Activated naive CD4-positive, alpha-beta T cell treated with anti-CD3 and anti-CD28 coated beads, Interleukin-2, amount 50 U/mL, for 24 hours (primary cell): ENCODE results near the gene C4BPB.
A peak's percentile ranks its signal among the peaks of the same experiment; 100 is the strongest.

Source experiments
- H3K27ac Mint-ChIP-seq: one replicate; pipeline ENCODE4 v1.8.0; 2021; ENCODE audit warnings: mild to moderate bottlenecking, mixed read lengths
- H3K27me3 Mint-ChIP-seq: one replicate; pipeline ENCODE4 v1.8.0; 2021; ENCODE audit warnings: mixed read lengths
- H3K36me3 Mint-ChIP-seq: one replicate; pipeline ENCODE4 v1.8.0; 2021; ENCODE audit warnings: mixed read lengths
- H3K4me1 Mint-ChIP-seq: one replicate; pipeline ENCODE4 v1.8.0; 2021; ENCODE audit warnings: mixed read lengths
- H3K4me3 Mint-ChIP-seq: one replicate; pipeline ENCODE4 v1.8.0; 2021; ENCODE audit warnings: mild to moderate bottlenecking, mixed read lengths
- H3K9me3 Mint-ChIP-seq: one replicate; pipeline ENCODE4 v1.8.0; 2021; ENCODE audit warnings: mixed read lengths

C4BPB gene

GRCh38 chr1:207093944-207094343 lies 5.3 kb downstream of the C4BPB start:
- Mint-ChIP-seq H3K36me3 (peaks cover 4% of the 10 kb centered on the region), H3K9me3 (no peaks in the 10 kb centered on the region)

GRCh38 chr1:207097871-207098324 lies 9.2 kb downstream of the C4BPB start:
- no peak overlapping the region for H3K4me3 Mint-ChIP-seq
- H3K27ac Mint-ChIP-seq, result peak overlapping the region; percentile 51
- peaks cover 9% of the 10 kb centered on the region for H3K4me1 Mint-ChIP-seq
- no peaks in the 10 kb centered on the region for H3K9me3 Mint-ChIP-seq
- peaks cover 7% of the 10 kb centered on the region for H3K36me3 Mint-ChIP-seq
- H3K27me3 Mint-ChIP-seq, result no peaks in the 10 kb centered on the region

More at GRCh38 chr1:207093944-207094343, 5.3 kb downstream of the C4BPB start:
- Mint-ChIP-seq H3K4me3 (no peak overlapping the region), H3K4me1 (peaks cover 32% of the 10 kb centered on the region), H3K27ac (no peak overlapping the region), H3K27me3 (no peaks in the 10 kb centered on the region)

GRCh38 chr1:207101720-207102119 lies 13.1 kb downstream of the C4BPB start:
- H3K4me1 Mint-ChIP-seq, result peaks cover 9% of the 10 kb centered on the region
- no peak overlapping the region for H3K27ac Mint-ChIP-seq
- H3K9me3 Mint-ChIP-seq, result no peaks in the 10 kb centered on the region
- no peak overlapping the region for H3K4me3 Mint-ChIP-seq
- H3K27me3 Mint-ChIP-seq, result no peaks in the 10 kb centered on the region
- peaks cover 3% of the 10 kb centered on the region for H3K36me3 Mint-ChIP-seq

- Mint-ChIP-seq H3K4me1 (peaks cover 9% of the 10 kb centered on the region), H3K4me3 (no peak overlapping the region), H3K27me3 (no peaks in the 10 kb centered on the region), H3K27ac (no peak overlapping the region), H3K36me3 (peaks cover 3% of the 10 kb centered on the region), H3K9me3 (no peaks in the 10 kb centered on the region)
Measured at GRCh38 chr1:207102146-207102545, 13.5 kb downstream of the C4BPB start.

GRCh38 chr1:207102659-207103058 lies 14.0 kb downstream of the C4BPB start:
- H3K27ac Mint-ChIP-seq, result no peak overlapping the region
- no peaks in the 10 kb centered on the region for H3K27me3 Mint-ChIP-seq
- H3K9me3 Mint-ChIP-seq, result no peaks in the 10 kb centered on the region
- peaks cover 6% of the 10 kb centered on the region for H3K4me1 Mint-ChIP-seq
- H3K36me3 Mint-ChIP-seq, result peaks cover 3% of the 10 kb centered on the region
- H3K4me3 Mint-ChIP-seq, result no peak overlapping the region

GRCh38 chr1:207103892-207104373 lies 15.3 kb downstream of the C4BPB start, which contains the start of gene C4BPA:
Gene C4BPA (plus strand): TSS chr1:207104233. CDS start chr1:207113026, 8,793 bp downstream.
- peaks cover 1% of the 10 kb centered on the region for H3K27me3 Mint-ChIP-seq
- H3K27ac Mint-ChIP-seq, result no peak within 1 kb of the TSS
- no peaks in the 10 kb centered on the region for H3K9me3 Mint-ChIP-seq
- no peak within 1 kb of the TSS for H3K4me3 Mint-ChIP-seq
- peaks cover 3% of the 10 kb centered on the region for H3K36me3 Mint-ChIP-seq
- no peaks in the 10 kb centered on the region for H3K4me1 Mint-ChIP-seq

- H3K4me3 Mint-ChIP-seq, result no peak overlapping the region
- no peaks in the 10 kb centered on the region for H3K4me1 Mint-ChIP-seq
- H3K27me3 Mint-ChIP-seq, result peaks cover 5% of the 10 kb centered on the region
- no peaks in the 10 kb centered on the region for H3K9me3 Mint-ChIP-seq
- H3K36me3 Mint-ChIP-seq, result no peaks in the 10 kb centered on the region
- H3K27ac Mint-ChIP-seq, result no peak overlapping the region
Measured at GRCh38 chr1:207109004-207109403, 20.3 kb downstream of the C4BPB start.

GRCh38 chr1:207112616-207113296 lies 24.1 kb downstream of the C4BPB start:
- H3K4me3 Mint-ChIP-seq, result no peak overlapping the region
- no peaks in the 10 kb centered on the region for H3K4me1 Mint-ChIP-seq
- peak overlapping the region; percentile 1 for H3K27ac Mint-ChIP-seq
- peaks cover 5% of the 10 kb centered on the region for H3K27me3 Mint-ChIP-seq
- H3K36me3 Mint-ChIP-seq, result no peaks in the 10 kb centered on the region
- H3K9me3 Mint-ChIP-seq, result no peaks in the 10 kb centered on the region

- Mint-ChIP-seq H3K27ac (no peak overlapping the region), H3K27me3 (peaks cover 4% of the 10 kb centered on the region), H3K36me3 (no peaks in the 10 kb centered on the region), H3K4me1 (no peaks in the 10 kb centered on the region), H3K4me3 (no peak overlapping the region), H3K9me3 (no peaks in the 10 kb centered on the region)
Measured at GRCh38 chr1:207115269-207115668, 26.6 kb downstream of the C4BPB start.

- H3K27ac Mint-ChIP-seq, result no peak overlapping the region
- peaks cover 24% of the 10 kb centered on the region for H3K9me3 Mint-ChIP-seq
- H3K27me3 Mint-ChIP-seq, result peaks cover 4% of the 10 kb centered on the region
- peaks cover 6% of the 10 kb centered on the region for H3K36me3 Mint-ChIP-seq
- no peaks in the 10 kb centered on the region for H3K4me1 Mint-ChIP-seq
- no peak overlapping the region for H3K4me3 Mint-ChIP-seq
Measured at GRCh38 chr1:207124389-207124788, 35.7 kb downstream of the C4BPB start.

GRCh38 chr1:207128336-207128921 lies 39.8 kb downstream of the C4BPB start:
- Mint-ChIP-seq H3K4me3 (no peak overlapping the region), H3K4me1 (no peaks in the 10 kb centered on the region), H3K27me3 (peaks cover 2% of the 10 kb centered on the region), H3K9me3 (peaks cover 32% of the 10 kb centered on the region), H3K36me3 (peaks cover 10% of the 10 kb centered on the region), H3K27ac (no peak overlapping the region)

GRCh38 chr1:207129053-207129452 lies 40.4 kb downstream of the C4BPB start:
- peaks cover 10% of the 10 kb centered on the region for H3K36me3 Mint-ChIP-seq
- no peak overlapping the region for H3K27ac Mint-ChIP-seq
- peaks cover 2% of the 10 kb centered on the region for H3K27me3 Mint-ChIP-seq
- H3K9me3 Mint-ChIP-seq, result peaks cover 32% of the 10 kb centered on the region
- no peaks in the 10 kb centered on the region for H3K4me1 Mint-ChIP-seq
- no peak overlapping the region for H3K4me3 Mint-ChIP-seq

GRCh38 chr1:207130252-207131036 lies 41.8 kb downstream of the C4BPB start:
- Mint-ChIP-seq H3K36me3 (peaks cover 8% of the 10 kb centered on the region), H3K4me1 (no peaks in the 10 kb centered on the region), H3K4me3 (no peak overlapping the region), H3K27ac (no peak overlapping the region), H3K27me3 (peaks cover 2% of the 10 kb centered on the region), H3K9me3 (peaks cover 25% of the 10 kb centered on the region)

- peaks cover 8% of the 10 kb centered on the region for H3K36me3 Mint-ChIP-seq
- H3K27ac Mint-ChIP-seq, result no peak overlapping the region
- peaks cover 2% of the 10 kb centered on the region for H3K27me3 Mint-ChIP-seq
- peaks cover 23% of the 10 kb centered on the region for H3K9me3 Mint-ChIP-seq
- no peaks in the 10 kb centered on the region for H3K4me1 Mint-ChIP-seq
- H3K4me3 Mint-ChIP-seq, result no peak overlapping the region
Measured at GRCh38 chr1:207131163-207131562, 42.5 kb downstream of the C4BPB start.

GRCh38 chr1:207134581-207134980 lies 45.9 kb downstream of the C4BPB start:
- H3K4me3 Mint-ChIP-seq, result no peak overlapping the region
- H3K4me1 Mint-ChIP-seq, result no peaks in the 10 kb centered on the region
- peaks cover 13% of the 10 kb centered on the region for H3K9me3 Mint-ChIP-seq
- H3K27ac Mint-ChIP-seq, result no peak overlapping the region
- peaks cover 2% of the 10 kb centered on the region for H3K27me3 Mint-ChIP-seq
- peaks cover 8% of the 10 kb centered on the region for H3K36me3 Mint-ChIP-seq

GRCh38 chr1:207139616-207140015 lies 51.0 kb downstream of the C4BPB start:
- H3K4me1 Mint-ChIP-seq, result no peaks in the 10 kb centered on the region
- H3K4me3 Mint-ChIP-seq, result no peak overlapping the region
- H3K27me3 Mint-ChIP-seq, result no peaks in the 10 kb centered on the region
- H3K9me3 Mint-ChIP-seq, result peaks cover 9% of the 10 kb centered on the region
- H3K27ac Mint-ChIP-seq, result no peak overlapping the region
- peaks cover 4% of the 10 kb centered on the region for H3K36me3 Mint-ChIP-seq
